ENCODE data around the gene FRS3.

Gene FRS3

GRCh38 chr6:41757271-41757670 is 22.4 kb downstream of the FRS3 start:
- no peak overlapping the region for H3K27ac ChIP-seq
- no peaks in the 10 kb centered on the region for H3K36me3 ChIP-seq
- H3K4me1 ChIP-seq (ENCODE audit: control insufficient read depth in 1 of 2, insufficient read depth in 1 of 2, low read depth in 1 of 2, low read length in 1 of 2), result no peaks in the 10 kb centered on the region
- no peaks in the 10 kb centered on the region for H3K9me3 ChIP-seq
- H3K4me3 ChIP-seq (ENCODE audit: low read depth in 1 of 2, low read length in 1 of 2), result no peak overlapping the region
- no peak for TF ChIP-seq CTCF (IDR thresholded peaks at IDR 0.05)
- H3K27me3 ChIP-seq, result peaks cover 11% of the 10 kb centered on the region

GRCh38 chr6:41756354-41756753 is 23.3 kb downstream of the FRS3 start:
- Histone ChIP-seq H3K36me3 (no peaks in the 10 kb centered on the region), H3K27me3 (peaks cover 11% of the 10 kb centered on the region), H3K4me3 (ENCODE audit: low read depth in 1 of 2, low read length in 1 of 2) (no peak overlapping the region), H3K9me3 (no peaks in the 10 kb centered on the region), H3K4me1 (ENCODE audit: control insufficient read depth in 1 of 2, insufficient read depth in 1 of 2, low read depth in 1 of 2, low read length in 1 of 2) (no peaks in the 10 kb centered on the region), H3K27ac (no peak overlapping the region)
- no peak for TF ChIP-seq CTCF (IDR thresholded peaks at IDR 0.05)

GRCh38 chr6:41755895-41756294 is 23.8 kb downstream of the FRS3 start:
- Histone ChIP-seq H3K4me1 (ENCODE audit: control insufficient read depth in 1 of 2, insufficient read depth in 1 of 2, low read depth in 1 of 2, low read length in 1 of 2) (no peaks in the 10 kb centered on the region), H3K27ac (no peak overlapping the region), H3K27me3 (peaks cover 11% of the 10 kb centered on the region), H3K4me3 (ENCODE audit: low read depth in 1 of 2, low read length in 1 of 2) (no peak overlapping the region), H3K36me3 (no peaks in the 10 kb centered on the region), H3K9me3 (no peaks in the 10 kb centered on the region)
- TF ChIP-seq CTCF (IDR thresholded peaks at IDR 0.05), result no peak

GRCh38 chr6:41750374-41750773 is 29.3 kb downstream of the FRS3 start:
- no peak overlapping the region for H3K4me3 ChIP-seq (ENCODE audit: low read depth in 1 of 2, low read length in 1 of 2)
- H3K27ac ChIP-seq, result no peak overlapping the region
- TF ChIP-seq CTCF (IDR thresholded peaks at IDR 0.05), result no peak
- no peaks in the 10 kb centered on the region for H3K4me1 ChIP-seq (ENCODE audit: control insufficient read depth in 1 of 2, insufficient read depth in 1 of 2, low read depth in 1 of 2, low read length in 1 of 2)
- H3K27me3 ChIP-seq, result peaks cover 11% of the 10 kb centered on the region
- H3K9me3 ChIP-seq, result no peaks in the 10 kb centered on the region
- no peaks in the 10 kb centered on the region for H3K36me3 ChIP-seq

- no peak for TF ChIP-seq CTCF (IDR thresholded peaks at IDR 0.05)
- Histone ChIP-seq H3K36me3 (no peaks in the 10 kb centered on the region), H3K9me3 (no peaks in the 10 kb centered on the region), H3K27ac (no peak overlapping the region), H3K4me1 (ENCODE audit: control insufficient read depth in 1 of 2, insufficient read depth in 1 of 2, low read depth in 1 of 2, low read length in 1 of 2) (no peaks in the 10 kb centered on the region), H3K4me3 (ENCODE audit: low read depth in 1 of 2, low read length in 1 of 2) (no peak overlapping the region), H3K27me3 (peaks cover 4% of the 10 kb centered on the region)
Measured at GRCh38 chr6:41748542-41748941, 31.2 kb downstream of the FRS3 start.

- Histone ChIP-seq H3K4me3 (ENCODE audit: low read depth in 1 of 2, low read length in 1 of 2) (no peak overlapping the region), H3K27ac (no peak overlapping the region), H3K36me3 (no peaks in the 10 kb centered on the region), H3K4me1 (ENCODE audit: control insufficient read depth in 1 of 2, insufficient read depth in 1 of 2, low read depth in 1 of 2, low read length in 1 of 2) (no peaks in the 10 kb centered on the region), H3K9me3 (no peaks in the 10 kb centered on the region), H3K27me3 (no peaks in the 10 kb centered on the region)
- no peak for TF ChIP-seq CTCF (IDR thresholded peaks at IDR 0.05)
Measured at GRCh38 chr6:41748102-41748477, 31.6 kb downstream of the FRS3 start.

All from neutrophil (primary cell).